Anterior cingulate cortex (tissue), 58 donors: ENCODE measurements around the gene DDX10.

Experiments used
- DNase-seq, 58 donors: peaks; one replicate each; lab custom pipeline; 2025; lab: John Stamatoyannopoulos, UW

Gene DDX10

DNA sequence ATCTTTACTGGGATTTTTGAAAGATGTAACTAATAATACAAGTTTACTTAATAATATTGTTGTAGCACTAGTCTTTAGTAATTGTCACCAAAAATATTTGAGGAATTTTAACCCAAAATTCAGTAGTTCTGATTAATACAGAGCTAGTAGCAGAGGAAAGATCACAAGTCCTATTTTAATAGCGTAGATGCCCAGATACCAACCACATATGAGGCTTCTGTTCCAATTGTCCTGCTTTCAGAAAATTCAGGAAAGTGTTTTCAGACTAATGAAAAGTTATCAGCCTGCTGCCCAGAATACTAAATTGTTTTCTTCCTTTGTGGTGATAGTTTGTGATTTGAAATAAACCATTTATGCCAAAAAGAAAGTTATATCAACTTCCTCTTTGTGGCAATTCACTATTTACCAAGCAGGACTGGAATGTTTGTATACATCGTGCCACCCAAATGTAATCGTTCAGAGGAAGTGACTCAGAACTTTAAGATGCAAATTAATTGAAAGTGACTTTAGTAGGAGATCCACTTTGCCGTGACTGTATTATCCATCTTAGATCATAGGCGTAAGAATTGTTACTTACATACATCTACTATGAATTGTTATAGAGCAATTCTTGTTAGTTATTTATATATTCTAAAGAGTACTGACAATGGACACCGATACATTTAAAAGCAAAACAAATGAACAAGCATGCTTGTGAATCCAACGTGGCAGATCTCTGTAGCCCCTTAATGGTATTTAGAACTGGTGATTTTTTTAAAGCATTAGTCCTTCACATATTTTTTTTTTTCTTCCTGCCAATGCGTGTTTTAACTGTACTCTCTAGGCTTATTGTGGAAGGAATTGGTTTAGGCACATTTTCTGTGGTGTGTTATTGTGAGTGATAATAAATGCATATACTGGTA is 231.0 kb downstream of the DDX10 start:
- DNase-seq: no peak

DNA sequence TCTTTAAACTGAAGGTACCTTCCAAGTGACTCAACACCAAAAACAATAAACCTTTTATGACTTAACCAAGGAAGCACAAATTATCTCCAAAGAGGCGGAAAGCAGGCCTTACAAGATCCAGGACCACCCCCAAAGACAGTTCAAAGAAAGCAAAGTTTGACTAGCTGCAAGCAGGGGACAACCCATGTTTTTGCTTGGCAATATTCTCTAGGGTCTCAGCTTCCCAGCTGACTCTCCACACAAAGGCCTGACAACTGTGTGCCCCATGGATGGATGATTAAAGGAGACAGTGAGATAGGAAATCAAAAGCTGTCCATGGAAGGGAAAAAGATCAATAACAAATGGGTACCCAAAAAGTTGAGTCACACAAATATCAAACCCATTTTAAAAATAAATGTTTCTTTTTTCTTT is 232.2 kb downstream of the DDX10 start:
- no peak for DNase-seq

DNA sequence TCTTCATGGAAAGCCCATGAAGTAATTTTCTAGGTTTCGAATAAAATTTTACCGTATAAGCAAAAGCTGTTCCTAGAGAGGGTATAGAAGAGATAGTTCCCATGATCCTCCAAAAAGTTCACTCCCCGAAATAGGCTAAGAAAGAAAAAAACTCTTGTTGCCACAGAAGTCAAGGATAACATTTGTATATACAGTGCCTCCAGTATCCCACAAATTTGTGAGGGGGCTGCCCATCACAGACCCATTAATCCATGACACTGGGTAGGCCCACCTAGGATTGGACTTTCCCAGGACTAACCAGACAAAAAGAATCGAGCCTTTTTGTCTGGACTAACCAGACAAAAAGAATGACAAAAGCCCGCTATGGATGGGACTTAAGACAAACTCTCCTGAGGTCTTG is 233.0 kb downstream of the DDX10 start:
- DNase-seq: no peak

DNA sequence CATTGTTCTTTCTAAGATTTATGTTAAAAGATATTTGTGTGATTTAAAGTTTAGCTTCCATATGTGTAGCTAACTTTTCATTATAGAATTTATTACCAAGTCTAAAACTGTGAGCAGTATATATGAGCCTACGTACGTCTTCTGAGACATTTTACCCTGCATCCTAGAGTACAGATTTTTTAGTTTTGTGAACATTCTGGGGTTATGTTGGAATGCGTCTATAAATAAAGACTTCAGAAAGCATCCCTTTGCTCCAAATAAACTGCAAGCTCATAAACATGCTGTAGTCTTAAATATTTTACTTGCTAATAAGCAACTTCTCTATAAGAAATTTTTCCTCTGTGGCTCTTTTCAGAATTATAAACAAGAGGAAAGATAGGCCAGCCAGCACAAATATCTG is 236.5 kb downstream of the DDX10 start:
- no peak for DNase-seq

DNA sequence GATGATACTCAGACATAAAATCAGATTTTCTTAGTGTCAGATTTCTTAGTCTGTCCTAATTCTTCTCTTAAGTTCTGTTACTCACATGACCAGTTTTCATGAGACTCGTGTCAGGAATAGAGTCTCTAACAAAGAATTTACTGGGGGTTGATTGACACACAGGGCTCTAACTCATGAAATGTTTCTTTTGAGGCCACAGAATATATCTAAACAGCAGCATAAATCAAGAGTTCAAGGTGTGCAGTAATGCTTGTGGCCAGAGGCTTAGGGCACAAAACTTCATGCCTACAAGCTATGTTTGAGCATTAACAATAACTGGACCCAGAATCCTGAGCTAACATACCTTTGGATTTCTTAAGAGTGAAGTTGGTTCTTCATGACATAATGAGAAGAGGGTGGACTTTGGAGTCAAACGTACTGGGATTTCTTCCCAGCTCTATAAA is 237.2 kb downstream of the DDX10 start:
- DNase-seq: no peak

DNA sequence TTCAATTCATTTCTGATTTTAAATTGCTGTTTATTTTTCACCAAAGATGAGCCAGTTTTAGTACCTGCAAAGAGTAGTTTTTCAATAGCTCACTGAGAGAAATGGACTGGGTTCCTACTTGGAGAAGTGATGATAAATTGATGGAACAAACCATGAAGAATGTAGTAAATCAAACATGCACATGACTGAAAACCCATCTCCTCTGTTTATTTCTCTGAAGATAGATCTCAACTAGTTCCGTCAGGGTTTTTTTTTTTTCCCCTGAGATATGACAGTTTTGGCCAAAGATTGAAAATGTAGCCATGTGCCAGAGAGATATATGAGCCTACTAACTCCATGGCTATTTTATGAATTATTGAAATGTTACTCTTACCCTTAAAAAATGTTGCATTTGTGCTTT is 239.6 kb downstream of the DDX10 start:
- DNase-seq: no peak

DNA sequence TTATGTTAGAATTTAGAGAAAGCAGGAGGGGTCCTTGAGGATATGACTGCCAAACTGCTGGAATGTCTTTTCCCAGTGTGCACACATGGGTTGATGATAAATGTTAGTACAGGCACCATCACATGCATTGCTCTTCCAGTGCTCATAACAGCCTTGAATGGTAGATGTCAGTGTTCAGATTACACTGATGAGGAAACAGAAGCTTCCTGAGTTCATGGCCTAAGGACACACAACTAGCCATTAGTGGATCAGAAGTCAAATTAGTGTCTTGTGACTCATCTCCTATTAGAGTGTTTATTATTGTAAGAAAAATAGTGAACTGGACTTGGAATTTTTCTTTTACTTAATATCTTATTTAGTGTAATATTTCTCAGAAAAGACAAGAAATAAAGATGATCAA is 241.5 kb downstream of the DDX10 start:
- DNase-seq: no peak

DNA sequence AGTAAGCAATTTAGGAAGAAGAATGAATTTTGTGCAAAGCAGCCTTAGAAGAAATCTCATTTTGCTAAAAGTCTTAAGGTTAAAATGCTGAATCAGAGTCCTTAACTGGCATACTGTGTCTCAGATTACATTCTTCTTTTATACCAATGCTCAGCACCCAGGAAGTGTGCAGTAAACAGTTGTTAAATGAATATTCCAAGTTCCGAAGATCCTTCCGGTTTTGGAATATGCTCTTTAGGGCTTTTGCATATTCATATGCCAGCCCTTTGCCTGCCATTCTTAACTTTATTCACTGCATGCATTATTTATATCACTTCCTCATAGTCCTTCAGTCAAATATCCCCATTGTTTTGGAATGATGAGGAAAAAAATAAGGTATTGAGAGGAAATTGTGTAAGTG is 242.0 kb downstream of the DDX10 start:
- DNase-seq: no peak

DNA sequence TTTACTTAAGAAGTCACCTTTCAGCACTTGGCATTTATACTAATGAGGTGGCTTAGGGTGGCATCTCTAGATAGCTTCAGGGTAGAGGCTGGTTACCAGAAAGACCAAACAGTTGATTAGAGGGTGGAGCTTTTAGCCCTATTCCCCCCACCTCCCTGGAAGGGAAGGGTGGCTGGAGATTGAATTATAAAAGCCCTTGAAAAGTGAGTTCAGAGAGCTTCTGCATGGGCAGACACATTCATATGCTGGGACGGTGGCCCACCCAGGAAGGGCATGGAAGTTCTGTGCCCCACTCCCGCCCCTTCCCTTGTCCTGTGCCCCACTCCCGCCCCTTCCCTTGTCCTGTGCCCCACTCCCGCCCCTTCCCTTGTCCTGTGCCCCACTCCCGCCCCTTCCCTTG is 244.2 kb downstream of the DDX10 start:
- no peak for DNase-seq

DNA sequence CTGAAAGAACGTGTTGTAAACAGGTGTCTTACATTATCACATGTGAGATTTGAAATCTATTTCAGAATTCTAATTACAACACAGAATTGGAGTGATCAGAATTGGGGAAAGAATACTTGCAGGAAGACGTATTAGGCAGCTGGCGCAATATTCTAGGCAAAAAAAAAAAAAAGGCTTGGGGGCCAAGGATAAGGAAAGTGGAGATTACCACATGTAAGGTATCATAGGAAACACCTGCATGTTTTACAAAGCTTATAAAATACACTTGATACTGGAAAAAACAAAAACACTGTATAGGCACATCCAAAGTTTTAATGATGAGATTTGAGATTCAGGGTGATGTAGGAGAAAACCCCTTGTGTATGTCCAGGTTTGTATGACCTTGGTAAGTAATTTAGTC is 245.1 kb downstream of the DDX10 start:
- DNase-seq: no peak

DNA sequence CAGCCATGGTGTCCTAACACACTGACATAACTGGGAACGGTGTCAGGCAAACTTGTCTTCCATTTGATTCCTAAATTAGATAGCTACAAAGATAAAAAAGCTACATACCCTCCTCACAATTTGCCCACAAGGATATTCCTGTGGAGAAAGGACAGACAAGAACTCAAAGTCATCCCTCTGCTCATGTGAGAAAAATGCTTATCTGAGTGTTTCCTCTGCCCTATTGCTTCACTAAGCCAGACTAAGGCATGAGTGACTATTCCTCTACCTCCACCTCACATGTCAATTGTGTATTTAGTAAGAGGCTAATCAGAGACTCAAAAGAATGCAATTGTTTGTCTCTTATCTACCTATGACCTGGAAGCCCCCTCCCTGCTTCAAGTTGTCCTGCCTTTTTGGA is 247.7 kb downstream of the DDX10 start:
- DNase-seq: no peak

DNA sequence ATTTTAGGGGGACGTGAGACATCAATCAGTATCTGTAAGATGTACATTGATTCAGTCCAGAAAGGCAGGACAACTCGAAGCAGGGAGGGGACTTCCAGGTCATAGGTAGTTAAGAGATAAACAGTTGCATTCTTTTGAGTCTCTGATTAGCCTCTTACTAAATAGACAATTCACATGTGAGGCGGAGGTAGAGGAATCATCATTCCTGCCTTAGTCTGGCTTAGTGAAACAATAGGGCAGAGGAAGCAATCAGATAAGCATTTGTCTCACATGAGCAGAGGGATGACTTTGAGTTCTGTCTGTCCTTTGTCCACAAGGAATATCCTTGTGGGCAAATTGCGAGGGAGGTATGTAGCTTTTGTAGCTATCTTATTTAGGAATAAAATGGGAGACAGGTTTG is 248.3 kb downstream of the DDX10 start:
- DNase-seq: no peak

DNA sequence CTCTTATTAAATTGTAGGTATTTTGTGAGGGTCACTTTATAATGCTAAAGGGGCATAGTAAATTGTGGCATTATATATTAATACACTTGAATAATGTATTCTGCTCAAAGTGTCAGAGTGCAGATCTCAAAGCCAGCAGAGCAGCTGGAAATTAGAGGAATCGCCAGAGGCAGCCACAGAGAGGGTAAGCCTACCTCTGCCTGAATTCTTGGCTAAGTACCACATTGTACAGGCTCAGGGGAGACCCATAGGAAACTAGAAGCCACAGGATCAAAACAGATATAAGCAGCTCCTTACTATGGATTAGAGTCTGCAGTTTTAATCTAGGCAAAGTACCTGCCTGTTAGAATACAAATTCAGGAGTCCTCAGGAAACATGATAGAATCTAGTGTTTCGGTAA is 249.3 kb downstream of the DDX10 start:
- DNase-seq: no peak

DNA sequence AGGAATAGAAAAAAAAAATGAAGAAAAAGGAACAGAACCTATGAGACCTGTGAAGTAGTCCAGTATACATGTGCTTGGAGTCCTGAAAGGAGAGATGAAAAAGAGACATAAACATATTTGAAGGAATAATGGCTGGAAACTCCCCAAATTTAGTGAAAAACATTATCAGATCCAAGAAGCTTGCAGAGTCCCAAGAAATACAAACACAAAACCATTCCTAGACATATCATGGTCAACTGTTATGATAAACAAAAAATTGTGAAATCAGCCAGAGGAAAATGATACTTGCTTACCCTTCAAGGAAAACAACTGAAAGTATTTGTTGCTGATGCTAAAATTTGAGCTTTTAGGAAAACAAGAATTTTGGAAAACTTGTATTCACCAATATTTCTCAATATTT is 250.1 kb downstream of the DDX10 start:
- DNase-seq: no peak

DNA sequence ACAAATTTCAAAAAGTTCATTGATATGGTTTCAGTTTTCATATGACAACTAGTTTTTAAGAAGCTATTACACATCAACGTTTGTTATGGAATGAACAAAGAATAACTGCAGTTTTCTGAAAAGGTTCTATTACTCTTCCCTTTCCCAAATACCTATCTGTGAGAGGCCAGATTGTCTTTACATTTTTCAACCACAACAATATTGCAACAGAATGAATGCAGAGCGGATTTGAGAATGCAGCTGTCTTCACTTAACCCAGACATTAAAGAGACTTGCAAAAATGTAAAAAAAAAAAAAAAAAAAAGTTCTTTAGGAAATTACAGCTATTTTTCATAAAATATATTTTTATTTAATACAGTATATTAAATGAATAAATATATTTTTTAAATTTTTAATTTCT is 250.8 kb downstream of the DDX10 start:
- no peak for DNase-seq

DNA sequence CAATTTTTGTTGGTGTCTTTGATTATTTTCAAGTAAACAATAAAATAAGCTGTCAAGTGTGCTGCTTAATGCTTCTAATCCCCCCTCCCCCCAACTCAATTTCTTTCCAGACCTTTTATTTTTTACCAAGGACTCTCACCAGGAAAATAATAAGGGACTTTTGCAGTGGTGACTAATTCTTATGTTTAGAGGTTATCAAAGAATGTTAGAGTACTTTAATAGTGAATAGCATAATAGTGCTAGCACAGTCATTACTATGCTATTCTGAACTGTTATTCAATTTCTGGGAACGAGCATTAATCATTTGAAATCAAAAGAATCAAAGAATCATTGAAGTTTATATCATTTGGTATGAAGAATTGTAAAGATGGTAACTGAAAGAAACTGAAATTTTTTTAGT is 251.4 kb downstream of the DDX10 start:
- DNase-seq: no peak

DNA sequence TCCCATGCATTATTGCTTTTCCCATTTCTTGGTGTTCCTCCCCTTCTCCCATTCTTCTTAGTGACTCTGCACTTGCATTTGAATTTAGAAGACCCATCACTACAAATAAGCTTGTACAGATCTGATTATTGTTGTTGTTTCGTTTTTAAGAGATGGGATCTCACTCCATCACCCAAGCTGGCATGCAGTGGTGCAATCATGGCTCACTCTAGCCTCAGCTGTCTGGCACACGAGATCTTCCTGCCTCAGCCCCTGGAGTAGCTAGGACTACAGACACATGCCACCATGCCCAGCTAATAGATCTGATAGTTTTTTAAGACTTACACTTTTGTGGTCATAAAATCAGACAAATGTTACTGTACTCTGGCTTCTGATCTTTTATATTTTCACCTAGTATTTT is 252.1 kb downstream of the DDX10 start:
- DNase-seq: no peak

DNA sequence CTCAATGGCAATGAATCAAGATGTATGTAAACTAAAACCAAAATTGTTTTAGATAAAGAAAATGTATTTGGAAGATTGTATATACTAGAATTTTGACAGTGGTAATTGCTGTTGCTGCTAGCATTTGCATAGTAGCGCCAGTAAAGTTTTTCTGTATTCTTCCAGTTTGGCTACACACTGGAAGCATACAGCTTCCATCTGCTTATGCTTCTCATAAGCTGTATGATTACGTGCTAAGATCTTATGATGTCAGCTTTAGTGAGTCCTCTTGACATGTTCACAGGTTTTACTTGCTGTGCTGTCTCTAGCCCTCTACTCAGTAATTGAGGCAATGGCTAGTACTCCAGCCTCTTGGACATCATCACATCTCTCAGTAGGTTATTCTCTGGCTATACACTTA is 256.3 kb downstream of the DDX10 start:
- no peak for DNase-seq

DNA sequence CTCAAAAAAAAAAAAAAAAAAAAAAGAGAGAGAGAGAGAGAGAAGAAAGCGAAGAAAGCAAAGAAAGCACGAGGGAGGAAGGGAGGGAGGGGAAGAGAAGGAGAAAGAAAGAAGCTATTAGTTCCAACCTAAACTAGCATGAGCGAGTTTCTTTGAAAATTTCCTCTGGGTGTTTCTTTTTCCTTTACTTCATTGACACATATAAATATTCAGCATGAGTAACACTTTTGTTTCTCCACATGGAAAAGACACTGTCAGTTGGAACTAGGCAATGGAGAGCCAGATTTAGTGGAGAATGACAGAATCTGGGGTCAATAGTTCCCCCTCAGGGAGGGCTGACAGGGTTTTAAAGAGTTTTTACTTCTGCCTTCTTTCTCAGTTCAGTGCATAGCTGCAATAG is 257.4 kb downstream of the DDX10 start:
- DNase-seq: no peak

DNA sequence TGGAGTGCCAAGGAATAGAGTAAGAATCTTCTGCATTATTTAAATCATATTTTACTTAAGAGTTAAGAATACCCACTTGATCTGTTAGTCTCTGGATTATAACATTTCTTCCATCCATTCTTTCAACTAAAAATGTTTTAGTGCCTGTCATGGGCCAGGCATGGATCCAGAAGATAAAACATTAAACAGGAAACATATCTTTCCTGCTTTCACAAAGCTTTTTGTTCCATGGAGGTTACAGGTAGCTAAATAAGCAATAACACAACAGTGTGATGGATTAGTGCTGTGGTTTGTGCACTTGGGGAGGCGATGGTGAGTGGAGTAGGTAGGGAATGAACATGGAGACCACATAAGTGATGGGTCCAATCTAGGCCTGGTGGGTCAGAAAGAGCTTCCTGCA is 258.5 kb downstream of the DDX10 start:
- DNase-seq: no peak

DNA sequence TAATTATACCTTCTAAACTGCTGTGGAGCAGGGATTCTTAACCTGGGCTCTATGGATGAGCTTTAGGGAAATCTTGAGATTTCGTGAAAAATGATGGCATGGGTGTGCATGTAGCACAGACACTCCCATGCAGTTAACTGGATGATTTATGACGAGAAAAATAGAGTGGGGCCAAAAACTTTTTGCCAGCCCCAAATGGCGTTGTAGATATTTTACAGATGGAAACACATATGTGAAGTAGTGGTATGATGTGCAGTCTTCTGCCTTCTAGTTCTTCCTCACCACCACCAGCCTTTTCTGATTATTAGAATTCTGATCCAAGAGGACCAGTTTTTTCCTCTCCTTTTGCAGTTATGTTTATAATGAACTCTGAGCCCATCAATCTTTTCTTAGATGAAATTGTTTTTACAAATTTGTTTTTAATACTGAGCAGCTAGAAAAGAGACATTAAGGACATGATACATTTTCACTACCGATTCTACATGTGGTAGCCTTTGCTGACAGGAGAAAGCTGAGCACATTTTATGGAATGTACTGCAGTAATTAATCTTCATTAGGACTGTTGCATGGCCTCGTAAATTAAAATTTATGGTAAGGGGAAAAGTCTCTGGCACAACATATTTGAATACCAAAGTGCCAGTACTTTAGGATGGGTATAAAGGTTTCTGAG is 261.4 kb downstream of the DDX10 start:
- no peak for DNase-seq
